NT2/D1 (cell line): Measurements from ENCODE around the gene ZPR1.

Experiments used
- DNase-seq: peaks from one replicate; pipeline ENCODE4 v3.0.0-alpha.2; 2011; ENCODE audit warnings: low read depth, low spot score
- H3K27me3 ChIP-seq: 2 replicates; pipeline ENCODE4 v1.6.0; 2011; ENCODE audit warnings: mild to moderate bottlenecking; ENCODE audit not compliant: insufficient read length, insufficient read depth
- H3K36me3 ChIP-seq: 2 replicates; pipeline ENCODE4 v1.6.1; 2011; ENCODE audit warnings: mild to moderate bottlenecking, low read length, mixed read lengths; ENCODE audit not compliant: insufficient read depth, insufficient read length
- H3K4me1 ChIP-seq: 2 replicates; pipeline ENCODE4 v1.5.1; 2011; ENCODE audit not compliant: insufficient read depth, insufficient read length
- H3K4me3 ChIP-seq: 2 replicates; pipeline ENCODE4 v1.5.1; 2011; ENCODE audit warnings: low read depth; ENCODE audit not compliant: insufficient read length
- H3K9ac ChIP-seq: 2 replicates; pipeline ENCODE4 v1.6.0; 2011; ENCODE audit warnings: low read depth; ENCODE audit not compliant: insufficient read length
- H3K9me3 ChIP-seq: 2 replicates; pipeline ENCODE4 v1.5.1; 2011; ENCODE audit warnings: mild to moderate bottlenecking, low read length; ENCODE audit not compliant: insufficient read depth
- SUZ12 ChIP-seq: IDR thresholded peaks from 2 replicates; pipeline ENCODE4 v1.6.1; 2011; ENCODE audit not compliant: insufficient read length, insufficient read depth; ENCODE audit errors: extremely low read depth
- YY1 ChIP-seq: IDR thresholded peaks from 2 replicates; pipeline ENCODE4 v1.6.1; 2011; ENCODE audit not compliant: insufficient read length, insufficient read depth
- ZNF274 ChIP-seq: IDR thresholded peaks from 2 replicates; pipeline ENCODE4 v1.6.1; 2011; ENCODE audit warnings: mild to moderate bottlenecking, low read depth, low read length

ZPR1 gene

GRCh38 chr11:116732271-116733042 is 55.4 kb downstream of the ZPR1 start:
- peaks cover 3% of the 10 kb centered on the region for H3K4me1 ChIP-seq
- TF ChIP-seq ZNF274 (no peak), YY1 (no peak), SUZ12 (no peak)
- no peaks in the 10 kb centered on the region for H3K27me3 ChIP-seq
- H3K36me3 ChIP-seq, result no peaks in the 10 kb centered on the region
- H3K9ac ChIP-seq, result no peak overlapping the region
- H3K4me3 ChIP-seq, result no peak overlapping the region
- no peaks in the 10 kb centered on the region for H3K9me3 ChIP-seq
- DNase-seq, result peak; percentile 63

GRCh38 chr11:116731821-116732220 is 56.0 kb downstream of the ZPR1 start:
- no peaks in the 10 kb centered on the region for H3K9me3 ChIP-seq
- H3K36me3 ChIP-seq, result no peaks in the 10 kb centered on the region
- H3K4me3 ChIP-seq, result no peak overlapping the region
- H3K9ac ChIP-seq, result no peak overlapping the region
- no peaks in the 10 kb centered on the region for H3K27me3 ChIP-seq
- TF ChIP-seq ZNF274 (no peak), YY1 (no peak), SUZ12 (no peak)
- peaks cover 3% of the 10 kb centered on the region for H3K4me1 ChIP-seq
- no peak for DNase-seq

DNA sequence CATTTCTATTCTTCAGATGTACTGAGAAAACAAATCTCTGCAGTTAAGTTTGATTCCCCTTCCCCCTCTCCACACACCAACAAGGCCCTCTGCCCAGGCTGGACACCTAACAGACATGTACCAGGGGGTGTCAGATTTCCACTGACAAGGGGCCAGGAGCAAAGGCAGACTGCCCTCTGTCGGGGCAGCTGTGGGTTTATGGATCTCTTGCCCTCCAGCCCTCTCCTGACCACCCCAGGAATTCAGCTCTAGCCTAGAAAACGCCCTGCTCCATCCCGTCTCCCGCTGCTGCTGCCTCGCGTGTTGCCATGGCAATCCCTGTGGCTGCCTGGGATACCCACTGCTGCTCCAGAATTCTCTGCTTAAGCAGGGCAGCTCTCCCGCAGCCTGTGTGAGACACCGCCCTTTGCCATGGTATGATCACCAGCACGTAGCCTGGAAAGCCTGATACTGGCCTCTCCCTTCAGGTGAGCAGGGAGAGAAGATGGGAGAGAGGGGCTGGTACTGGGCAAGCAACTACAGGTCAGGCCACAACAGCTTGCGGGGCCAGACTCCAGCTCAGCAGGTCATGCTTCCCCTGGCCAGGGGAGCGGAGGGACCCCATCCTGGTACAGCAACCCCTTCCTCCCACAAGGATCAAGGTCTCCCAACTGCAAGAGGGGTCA is 56.6 kb downstream of the ZPR1 start:
- no peaks in the 10 kb centered on the region for H3K9me3 ChIP-seq
- DNase-seq, result peak; percentile 54
- H3K9ac ChIP-seq, result peak overlapping the region; percentile 37
- H3K36me3 ChIP-seq, result no peaks in the 10 kb centered on the region
- no peaks in the 10 kb centered on the region for H3K27me3 ChIP-seq
- H3K4me1 ChIP-seq, result peaks cover 3% of the 10 kb centered on the region
- H3K4me3 ChIP-seq, result no peak overlapping the region
- TF ChIP-seq ZNF274, result no peak
- TF ChIP-seq SUZ12, result no peak
- TF ChIP-seq YY1, result no peak

DNA sequence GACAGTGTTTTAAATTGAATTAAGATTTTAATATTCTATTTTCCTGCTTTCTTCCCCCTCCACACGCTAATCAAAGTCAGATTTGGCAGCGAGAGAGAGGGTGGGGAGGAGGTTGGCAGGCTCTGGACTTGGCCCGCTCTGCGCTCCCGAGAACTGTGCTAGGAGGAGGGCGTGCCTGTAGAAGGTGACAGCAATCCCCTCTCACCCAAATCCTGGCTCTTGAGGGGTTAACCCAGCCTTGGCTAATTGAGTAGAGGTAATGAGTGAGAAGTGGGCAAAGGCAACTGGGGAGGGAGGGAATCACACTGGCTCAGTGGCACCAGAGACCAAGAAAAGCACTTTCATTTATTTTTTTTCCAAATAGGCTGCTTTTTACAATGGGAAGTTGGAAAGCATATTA is 57.2 kb downstream of the ZPR1 start:
- TF ChIP-seq ZNF274, result no peak
- TF ChIP-seq YY1, result no peak
- no peaks in the 10 kb centered on the region for H3K9me3 ChIP-seq
- H3K9ac ChIP-seq, result no peak overlapping the region
- H3K4me1 ChIP-seq, result peaks cover 4% of the 10 kb centered on the region
- no peaks in the 10 kb centered on the region for H3K36me3 ChIP-seq
- H3K4me3 ChIP-seq, result no peak overlapping the region
- no peak for DNase-seq
- H3K27me3 ChIP-seq, result no peaks in the 10 kb centered on the region

DNA sequence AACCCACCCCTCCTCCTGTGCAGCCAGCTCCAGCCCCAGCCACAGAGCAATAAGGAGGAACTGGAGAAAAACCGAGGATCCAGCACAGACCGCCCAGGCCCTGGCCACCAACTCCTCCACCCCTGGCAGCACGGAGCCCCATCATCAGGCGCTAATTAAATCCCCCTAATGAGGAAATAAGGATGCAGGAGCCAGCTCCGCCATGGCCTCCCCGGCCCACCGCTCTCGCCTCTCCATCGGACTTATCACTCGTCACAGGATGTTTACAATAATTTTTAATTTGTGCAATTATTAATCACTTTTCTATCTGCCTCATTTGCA is 57.6 kb downstream of the ZPR1 start:
- H3K36me3 ChIP-seq, result no peaks in the 10 kb centered on the region
- H3K9me3 ChIP-seq, result no peaks in the 10 kb centered on the region
- no peak overlapping the region for H3K9ac ChIP-seq
- TF ChIP-seq SUZ12 (no peak), ZNF274 (no peak), YY1 (no peak)
- DNase-seq, result no peak
- peaks cover 7% of the 10 kb centered on the region for H3K4me1 ChIP-seq
- no peaks in the 10 kb centered on the region for H3K27me3 ChIP-seq
- H3K4me3 ChIP-seq, result no peak overlapping the region

DNA sequence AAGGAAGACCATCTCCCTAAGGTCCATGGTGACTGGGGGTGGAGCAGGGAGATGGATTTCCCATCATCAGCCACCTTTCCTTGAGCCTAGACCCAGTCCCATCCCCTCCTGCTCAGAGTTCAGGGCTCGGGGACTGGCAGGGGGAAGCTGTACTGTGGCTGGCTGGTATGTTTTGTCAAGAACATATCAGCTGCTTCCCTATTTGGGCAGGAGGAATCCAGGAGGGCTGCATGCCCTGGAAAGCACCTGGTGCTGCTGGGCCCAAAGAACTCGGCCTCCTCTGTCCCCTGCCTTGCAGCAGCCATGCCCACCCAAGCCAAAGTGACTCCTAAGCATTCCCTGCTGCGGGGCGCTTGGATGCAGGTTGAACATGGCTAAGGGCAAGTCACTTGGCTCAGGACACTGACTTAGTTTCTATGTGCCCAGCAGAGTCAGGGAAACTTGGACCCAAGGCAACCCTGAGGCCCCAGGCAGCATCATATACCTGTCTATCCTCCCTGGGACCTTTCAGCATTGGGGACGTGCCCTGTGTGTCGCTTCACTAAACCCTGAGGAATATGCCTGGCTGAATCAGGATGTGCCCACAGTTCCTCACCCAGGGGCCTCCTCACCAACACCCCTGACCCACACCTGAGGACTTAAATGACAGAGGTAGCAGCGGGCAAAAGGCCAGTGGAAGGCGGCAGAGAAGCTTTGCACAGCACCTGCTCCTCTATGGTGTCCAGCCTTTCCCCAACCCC is 58.2 kb downstream of the ZPR1 start:
- Histone ChIP-seq H3K9ac (no peak overlapping the region), H3K27me3 (no peaks in the 10 kb centered on the region), H3K9me3 (no peaks in the 10 kb centered on the region), H3K4me1 (peaks cover 7% of the 10 kb centered on the region), H3K36me3 (no peaks in the 10 kb centered on the region), H3K4me3 (no peak overlapping the region)
- TF ChIP-seq ZNF274 (no peak), SUZ12 (no peak), YY1 (no peak)
- DNase-seq, result no peak

GRCh38 chr11:116727990-116728389 is 59.8 kb downstream of the ZPR1 start:
- Histone ChIP-seq H3K27me3 (no peaks in the 10 kb centered on the region), H3K4me1 (peaks cover 7% of the 10 kb centered on the region)
- DNase-seq, result no peak

More at GRCh38 chr11:116727990-116728389, 59.8 kb downstream of the ZPR1 start:
- Histone ChIP-seq H3K9ac (no peak overlapping the region), H3K9me3 (no peaks in the 10 kb centered on the region), H3K4me3 (no peak overlapping the region), H3K36me3 (no peaks in the 10 kb centered on the region)
- TF ChIP-seq ZNF274 (no peak), SUZ12 (no peak), YY1 (no peak)
